Measurements from ENCODE around the gene ZNF486.

ZNF486 gene

GRCh38 chr19:20182222-20182785 is 15.3 kb downstream of the ZNF486 start:
- Histone ChIP-seq H3K4me1 (ENCODE audit: control insufficient read depth in 2 of 2, insufficient read depth in 1 of 2, low read depth in 1 of 2, low read length in 2 of 2) (no peaks in the 10 kb centered on the region), H2AFZ (ENCODE audit: low read length) (no peak overlapping the region), H3K23ac (ENCODE audit: low read depth, low read length, poor library complexity) (no peak overlapping the region), H2BK5ac (ENCODE audit: low read length) (no peak overlapping the region), H3K4ac (ENCODE audit: low read length) (no peak overlapping the region), H3K14ac (ENCODE audit: low read length) (no peak overlapping the region), H3K4me2 (ENCODE audit: insufficient read depth, low read length, poor library complexity, severe bottlenecking) (no peak overlapping the region), H3K27ac (replicated peaks; ENCODE audit: low read length) (peak overlapping the region; percentile 6), H2BK12ac (ENCODE audit: low read length) (no peak overlapping the region), H2BK15ac (ENCODE audit: low read length) (no peak overlapping the region), H3K9ac (ENCODE audit: low read depth, low read length, poor library complexity) (no peak overlapping the region), H3K4me3 (ENCODE audit: low read length in 2 of 2) (no peak overlapping the region), H2BK120ac (ENCODE audit: low read depth, low read length) (no peak overlapping the region), H3K9me3 (replicated peaks in 1 of 2; ENCODE audit: control insufficient read depth in 2 of 2, insufficient read depth in 1 of 2, low read depth in 1 of 2, low read length in 2 of 2) (peaks cover 1 to 65% of the 10 kb centered on the region in 2 donors), H4K91ac (ENCODE audit: low read depth, low read length, poor library complexity) (no peak overlapping the region), H3K36me3 (replicated peaks in 1 of 2; ENCODE audit: control insufficient read depth in 2 of 2, insufficient read depth in 2 of 2, low read length in 2 of 2) (peaks cover 3 to 68% of the 10 kb centered on the region in 2 donors), H3K79me1 (ENCODE audit: low read depth, low read length) (peaks cover 1% of the 10 kb centered on the region), H4K8ac (ENCODE audit: low read depth, low read length) (no peak overlapping the region), H3K27me3 (ENCODE audit: control insufficient read depth in 3 of 3, insufficient read depth in 3 of 3, low read depth in 1 of 3, low read length in 3 of 3) (no peaks in the 10 kb centered on the region), H3K18ac (ENCODE audit: low read length) (no peak overlapping the region), H2AK5ac (ENCODE audit: low read depth, low read length) (no peak overlapping the region)
- DNase-seq (ENCODE audit: low spot score), result no peak

GRCh38 chr19:20186174-20186573 is 19.2 kb downstream of the ZNF486 start:
- Histone ChIP-seq H4K8ac (ENCODE audit: low read depth, low read length) (no peak overlapping the region), H3K27ac (replicated peaks; ENCODE audit: low read length) (no peak overlapping the region), H3K27me3 (ENCODE audit: control insufficient read depth in 3 of 3, insufficient read depth in 3 of 3, low read depth in 1 of 3, low read length in 3 of 3) (no peaks in the 10 kb centered on the region), H3K4me2 (ENCODE audit: insufficient read depth, low read length, poor library complexity, severe bottlenecking) (no peak overlapping the region), H4K91ac (ENCODE audit: low read depth, low read length, poor library complexity) (no peak overlapping the region), H3K9ac (ENCODE audit: low read depth, low read length, poor library complexity) (no peak overlapping the region), H2BK12ac (ENCODE audit: low read length) (no peak overlapping the region), H2AK5ac (ENCODE audit: low read depth, low read length) (no peak overlapping the region), H2BK120ac (ENCODE audit: low read depth, low read length) (no peak overlapping the region), H2AFZ (ENCODE audit: low read length) (no peak overlapping the region), H2BK15ac (ENCODE audit: low read length) (no peak overlapping the region), H3K4ac (ENCODE audit: low read length) (no peak overlapping the region), H3K4me1 (ENCODE audit: control insufficient read depth in 2 of 2, insufficient read depth in 1 of 2, low read depth in 1 of 2, low read length in 2 of 2) (no peaks in the 10 kb centered on the region), H2BK5ac (ENCODE audit: low read length) (no peak overlapping the region), H3K14ac (ENCODE audit: low read length) (no peak overlapping the region), H3K23ac (ENCODE audit: low read depth, low read length, poor library complexity) (no peak overlapping the region), H3K79me1 (ENCODE audit: low read depth, low read length) (no peaks in the 10 kb centered on the region), H3K18ac (ENCODE audit: low read length) (no peak overlapping the region), H3K4me3 (ENCODE audit: low read length in 2 of 2) (no peak overlapping the region), H3K9me3 (replicated peaks in 1 of 2; ENCODE audit: control insufficient read depth in 2 of 2, insufficient read depth in 1 of 2, low read depth in 1 of 2, low read length in 2 of 2) (peaks cover 0 to 71% of the 10 kb centered on the region in 2 donors), H3K36me3 (replicated peaks in 1 of 2; ENCODE audit: control insufficient read depth in 2 of 2, insufficient read depth in 2 of 2, low read length in 2 of 2) (peaks cover 9 to 72% of the 10 kb centered on the region in 2 donors)
- DNase-seq (ENCODE audit: low spot score), result no peak
- no CpG with 5 or more reads among the region's 4 CpGs for WGBS, 2 donors (ENCODE audit: extremely low coverage in 2 of 2, insufficient read length in 2 of 2, insufficient replicate concordance in 1 of 2)

- no peak overlapping the region for H2BK15ac ChIP-seq (ENCODE audit: low read length)
- H3K27ac ChIP-seq (replicated peaks; ENCODE audit: low read length), result no peak overlapping the region
- H4K91ac ChIP-seq (ENCODE audit: low read depth, low read length, poor library complexity), result no peak overlapping the region
- no peak overlapping the region for H3K18ac ChIP-seq (ENCODE audit: low read length)
- no peak overlapping the region for H3K4me3 ChIP-seq (ENCODE audit: low read length in 2 of 2)
- no peaks in the 10 kb centered on the region for H3K27me3 ChIP-seq (ENCODE audit: control insufficient read depth in 3 of 3, insufficient read depth in 3 of 3, low read depth in 1 of 3, low read length in 3 of 3)
- H3K9me3 ChIP-seq (replicated peaks in 1 of 2; ENCODE audit: control insufficient read depth in 2 of 2, insufficient read depth in 1 of 2, low read depth in 1 of 2, low read length in 2 of 2), result peaks cover 10 to 91% of the 10 kb centered on the region in 2 donors
- peaks cover 27 to 90% of the 10 kb centered on the region in 2 donors for H3K36me3 ChIP-seq (replicated peaks in 1 of 2; ENCODE audit: control insufficient read depth in 2 of 2, insufficient read depth in 2 of 2, low read length in 2 of 2)
- H3K14ac ChIP-seq (ENCODE audit: low read length), result no peak overlapping the region
- WGBS, 2 donors (ENCODE audit: extremely low coverage in 2 of 2, insufficient read length in 2 of 2, insufficient replicate concordance in 1 of 2), result no CpG with 5 or more reads among the region's 3 CpGs
- no peak overlapping the region for H2BK12ac ChIP-seq (ENCODE audit: low read length)
- H3K4me1 ChIP-seq (ENCODE audit: control insufficient read depth in 2 of 2, insufficient read depth in 1 of 2, low read depth in 1 of 2, low read length in 2 of 2), result no peaks in the 10 kb centered on the region
- no peak overlapping the region for H3K4me2 ChIP-seq (ENCODE audit: insufficient read depth, low read length, poor library complexity, severe bottlenecking)
- H2AK5ac ChIP-seq (ENCODE audit: low read depth, low read length), result no peak overlapping the region
- H3K4ac ChIP-seq (ENCODE audit: low read length), result no peak overlapping the region
- H3K23ac ChIP-seq (ENCODE audit: low read depth, low read length, poor library complexity), result no peak overlapping the region
- no peak overlapping the region for H2BK5ac ChIP-seq (ENCODE audit: low read length)
- no peak overlapping the region for H2AFZ ChIP-seq (ENCODE audit: low read length)
- no peak for DNase-seq (ENCODE audit: low spot score)
- H4K8ac ChIP-seq (ENCODE audit: low read depth, low read length), result no peak overlapping the region
- H3K79me1 ChIP-seq (ENCODE audit: low read depth, low read length), result no peaks in the 10 kb centered on the region
- no peak overlapping the region for H2BK120ac ChIP-seq (ENCODE audit: low read depth, low read length)
- no peak overlapping the region for H3K9ac ChIP-seq (ENCODE audit: low read depth, low read length, poor library complexity)
These were observed 30.7 kb downstream of the ZNF486 start for GRCh38 chr19:20197747-20198146.

- Histone ChIP-seq H3K23ac (ENCODE audit: low read depth, low read length, poor library complexity) (no peak overlapping the region), H4K91ac (ENCODE audit: low read depth, low read length, poor library complexity) (no peak overlapping the region)
- WGBS, 2 donors (ENCODE audit: extremely low coverage in 2 of 2, insufficient read length in 2 of 2, insufficient replicate concordance in 1 of 2), result no CpG with 5 or more reads among the region's 2 CpGs
These were observed 42.0 kb downstream of the ZNF486 start for GRCh38 chr19:20209051-20209450.

More at GRCh38 chr19:20209051-20209450, 42.0 kb downstream of the ZNF486 start:
- no peak overlapping the region for H2BK120ac ChIP-seq (ENCODE audit: low read depth, low read length)
- no peak overlapping the region for H3K4ac ChIP-seq (ENCODE audit: low read length)
- H3K4me2 ChIP-seq (ENCODE audit: insufficient read depth, low read length, poor library complexity, severe bottlenecking), result no peak overlapping the region
- no peaks in the 10 kb centered on the region for H3K27me3 ChIP-seq (ENCODE audit: control insufficient read depth in 3 of 3, insufficient read depth in 3 of 3, low read depth in 1 of 3, low read length in 3 of 3)
- no peak overlapping the region for H3K27ac ChIP-seq (replicated peaks; ENCODE audit: low read length)
- H3K18ac ChIP-seq (ENCODE audit: low read length), result no peak overlapping the region
- H3K14ac ChIP-seq (ENCODE audit: low read length), result no peak overlapping the region
- H3K36me3 ChIP-seq (replicated peaks in 1 of 2; ENCODE audit: control insufficient read depth in 2 of 2, insufficient read depth in 2 of 2, low read length in 2 of 2), result peaks cover 3 to 61% of the 10 kb centered on the region in 2 donors
- H2BK12ac ChIP-seq (ENCODE audit: low read length), result no peak overlapping the region
- no peak for DNase-seq (ENCODE audit: low spot score)
- no peaks in the 10 kb centered on the region for H3K79me1 ChIP-seq (ENCODE audit: low read depth, low read length)
- H2BK15ac ChIP-seq (ENCODE audit: low read length), result no peak overlapping the region
- H2BK5ac ChIP-seq (ENCODE audit: low read length), result no peak overlapping the region
- H2AFZ ChIP-seq (ENCODE audit: low read length), result no peak overlapping the region
- no peak overlapping the region for H4K8ac ChIP-seq (ENCODE audit: low read depth, low read length)
- H3K9ac ChIP-seq (ENCODE audit: low read depth, low read length, poor library complexity), result no peak overlapping the region
- no peak overlapping the region for H3K4me3 ChIP-seq (ENCODE audit: low read length in 2 of 2)
- no peaks in the 10 kb centered on the region for H3K4me1 ChIP-seq (ENCODE audit: control insufficient read depth in 2 of 2, insufficient read depth in 1 of 2, low read depth in 1 of 2, low read length in 2 of 2)
- H3K9me3 ChIP-seq (replicated peaks in 1 of 2; ENCODE audit: control insufficient read depth in 2 of 2, insufficient read depth in 1 of 2, low read depth in 1 of 2, low read length in 2 of 2), result peaks cover 0 to 18% of the 10 kb centered on the region in 2 donors
- H2AK5ac ChIP-seq (ENCODE audit: low read depth, low read length), result no peak overlapping the region

Measured in neuronal stem cell (in vitro differentiated cells).